ENCODE results near the gene POLD3. TPM values are rescaled to one million over a fixed set of nuclear protein-coding genes. Genes with fewer than 3 reads are reported as not detected.

Gene POLD3
- total and polyA plus RNA-seq, 2 of the 8 experiments (the other 6 are each of a cell fraction or from before 2014, with no cell fraction given) = 18.1 to 29.3 TPM

DNA sequence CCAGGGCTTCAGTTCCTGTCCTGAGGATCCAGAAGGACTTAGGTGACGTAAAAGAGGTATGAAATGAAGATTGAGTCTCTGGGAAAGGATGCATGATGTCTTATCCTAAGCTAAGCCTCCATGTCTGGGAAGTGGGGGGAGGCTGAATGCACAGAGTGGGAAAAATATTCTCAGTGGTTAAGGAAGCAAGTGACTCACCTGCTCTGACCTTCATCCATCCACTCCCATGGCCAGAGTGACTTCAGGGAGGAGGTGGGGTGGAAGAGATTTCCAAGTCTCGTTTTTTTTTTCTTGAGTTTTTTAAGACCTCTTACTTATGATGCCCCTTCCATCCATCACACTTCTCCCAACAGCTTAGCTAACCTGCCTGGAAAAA lies 32.5 kb upstream of the POLD3 start:
- Histone ChIP-seq H2BK120ac (replicated peaks; ENCODE audit: low read depth, low read length) (no peak overlapping the region), H3K23me2 (ENCODE audit: low read depth, low read length) (no peaks in the 10 kb centered on the region), H2BK20ac (ENCODE audit: low read length) (no peak overlapping the region), H3K23ac (ENCODE audit: insufficient read length) (no peak overlapping the region), H3K18ac (ENCODE audit: extremely low read depth, low read length) (no peak overlapping the region), H3K79me2 (ENCODE audit: control insufficient read depth in 1 of 2, insufficient read depth in 2 of 2, low read length in 2 of 2) (no peaks in the 10 kb centered on the region), H3K9ac (replicated peaks in 1 of 4; ENCODE audit: extremely low read depth in 1 of 4, low read depth in 3 of 4, low read length in 3 of 4) (no peak overlapping the region), H3K4me3 (ENCODE audit: extremely low read depth in 1 of 4, insufficient read depth in 2 of 4, low read depth in 3 of 4, low read length in 4 of 4) (no peak overlapping the region), H3K36me3 (ENCODE audit: control insufficient read depth in 2 of 4, insufficient read depth in 4 of 4, low read length in 3 of 4) (no peaks in the 10 kb centered on the region), H2AFZ (ENCODE audit: low read length) (no peak overlapping the region), H3K27ac (ENCODE audit: low read depth, low read length) (no peak overlapping the region), H3K27me3 (replicated peaks in 1 of 4; ENCODE audit: control insufficient read depth in 3 of 4, extremely low read depth in 1 of 4, insufficient read depth in 3 of 4, low read length in 3 of 4) (no peaks in the 10 kb centered on the region), H3K4me1 (replicated peaks in 1 of 4; ENCODE audit: control insufficient read depth in 3 of 4, insufficient read depth in 4 of 4, low read length in 3 of 4) (no peaks in the 10 kb centered on the region), H2AK5ac (ENCODE audit: low read depth, low read length) (no peak overlapping the region), H3K4ac (replicated peaks; ENCODE audit: insufficient read length, low read depth, low read length) (no peak overlapping the region), H3K79me1 (ENCODE audit: low read depth, low read length) (no peaks in the 10 kb centered on the region), H4K5ac (ENCODE audit: insufficient read length, low read depth, low read length) (no peak overlapping the region), H4K8ac (ENCODE audit: extremely low read depth, insufficient read depth, low read length) (no peak overlapping the region), H2BK15ac (ENCODE audit: low read length) (no peak overlapping the region), H3K56ac (replicated peaks; ENCODE audit: insufficient read length, low read depth, low read length) (no peak overlapping the region), H3K4me2 (ENCODE audit: insufficient read depth in 1 of 2, low read depth in 2 of 2, low read length in 2 of 2) (no peak overlapping the region), H2BK12ac (ENCODE audit: low read depth, low read length) (no peak overlapping the region), H2BK5ac (ENCODE audit: low read depth, low read length) (no peak overlapping the region), H4K91ac (replicated peaks; ENCODE audit: insufficient read length, low read length) (no peak overlapping the region), H4K20me1 (replicated peaks in 1 of 2; ENCODE audit: control insufficient read depth in 1 of 2, insufficient read depth in 2 of 2, low read length in 2 of 2) (no peaks in the 10 kb centered on the region), H3K9me3 (ENCODE audit: insufficient read depth in 2 of 2, low read depth in 1 of 2, low read length in 1 of 2) (peaks cover 3 to 4% of the 10 kb centered on the region in 2 experiments; a peak in 2 of 4 replicates), H3K14ac (ENCODE audit: insufficient read length) (no peak overlapping the region)
- no peak for FAIRE-seq
- WGBS, 2 experiments (ENCODE audit: extremely low coverage in 1 of 2, insufficient coverage in 1 of 2, insufficient read length in 1 of 2, insufficient replicate concordance in 2 of 2, low coverage in 1 of 2, low lambda C conversion rate in 2 of 2, missing lambda C conversion rate in 1 of 2) = 86% methylated on average over 2 of the region's 2 CpGs; no CpG with 5 or more reads in 1 of the 2 experiments
- CTCF ChIA-PET (ENCODE audit: partially characterized antibody) = interaction anchor here (0.6 to 3.2 kb wide), 3 partner anchors 10 to 171 kb away, joined by 3 to 28 read pairs (median 4); no protein-coding TSS in a partner anchor
- POLR2A ChIA-PET (ENCODE audit: partially characterized antibody) = no interaction called here
- DNase-seq (ENCODE audit: low read depth in 1 of 2, low spot score in 2 of 2) = no peak
- TF ChIP-seq POLR2AphosphoS5 (IDR thresholded peaks at IDR 0.05; ENCODE audit: low read depth, low read length) (no peak), BRCA1 (IDR thresholded peaks at IDR 0.05; ENCODE audit: low read depth, low read length) (no peak), NRF1 (IDR thresholded peaks at IDR 0.05; ENCODE audit: low read depth, low read length) (no peak), RBBP5 (IDR thresholded peaks at IDR 0.05; ENCODE audit: borderline replicate concordance, low read depth, low read length) (no peak), PHF8 (conservative IDR thresholded peaks at IDR 0.05; ENCODE audit: low read depth, low read length) (no peak), SIRT6 (IDR thresholded peaks at IDR 0.05; ENCODE audit: low read length) (no peak), RXRA (IDR thresholded peaks at IDR 0.05; ENCODE audit: insufficient read depth, low read depth, low read length) (no peak), GABPA (IDR thresholded peaks at IDR 0.05; ENCODE audit: borderline replicate concordance, insufficient read depth, low read length) (no peak), CTCF (IDR thresholded peaks at IDR 0.05; ENCODE audit: control extremely low read depth in 1 of 3, insufficient read depth in 1 of 3, low read depth in 1 of 3, low read length in 3 of 3) (no peak), CHD1 (IDR thresholded peaks at IDR 0.05; ENCODE audit: low read depth, low read length) (no peak), ZNF274 (IDR thresholded peaks at IDR 0.05; ENCODE audit: borderline replicate concordance, extremely low read depth, low read length) (no peak)
- TF ChIP-seq, protein P1, sequence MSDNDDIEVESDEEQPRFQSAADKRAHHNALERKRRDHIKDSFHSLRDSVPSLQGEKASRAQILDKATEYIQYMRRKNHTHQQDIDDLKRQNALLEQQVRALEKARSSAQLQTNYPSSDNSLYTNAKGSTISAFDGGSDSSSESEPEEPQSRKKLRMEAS (IDR thresholded peaks at IDR 0.05) = no peak
